OCI-LY3 (cell line): ENCODE results near the gene CLPSL2.

Experiments
- EZH2phosphoT487 ChIP-seq: fragments of 200-600 bp; shearing (Covaris generic); IDR thresholded peaks from 2 replicates; pipeline ENCODE4 v1.6.1; 2018; ENCODE audit warnings: antibody characterized with exemption, mixed run types, low read depth
- TF ChIP-seq, protein P1 (sequence below): fragments of 200-600, 300-600 bp; sonication (generic); IDR thresholded peaks from 2 replicates; pipeline ENCODE4 v1.5.1; 2014; ENCODE audit warnings: antibody characterized with exemption, low read length, low read depth

DNA sequence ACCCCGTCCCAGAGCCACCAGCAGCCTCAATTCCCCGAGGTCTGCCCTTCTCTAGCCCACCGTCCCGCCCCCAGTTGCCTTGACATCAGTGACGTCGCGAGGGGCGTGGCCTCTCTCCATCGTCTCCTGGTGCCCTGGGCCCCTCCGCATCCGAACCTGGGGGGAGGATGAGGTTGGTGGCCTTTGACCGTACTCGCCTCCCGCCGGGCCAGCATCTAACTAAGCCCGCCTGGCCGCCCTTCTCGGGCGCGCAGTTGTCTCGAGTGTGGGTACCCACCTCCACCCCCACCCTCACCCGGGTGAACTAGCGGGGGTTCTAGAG lies 45.0 kb upstream of the CLPSL2 start:
- TF ChIP-seq, protein P1, sequence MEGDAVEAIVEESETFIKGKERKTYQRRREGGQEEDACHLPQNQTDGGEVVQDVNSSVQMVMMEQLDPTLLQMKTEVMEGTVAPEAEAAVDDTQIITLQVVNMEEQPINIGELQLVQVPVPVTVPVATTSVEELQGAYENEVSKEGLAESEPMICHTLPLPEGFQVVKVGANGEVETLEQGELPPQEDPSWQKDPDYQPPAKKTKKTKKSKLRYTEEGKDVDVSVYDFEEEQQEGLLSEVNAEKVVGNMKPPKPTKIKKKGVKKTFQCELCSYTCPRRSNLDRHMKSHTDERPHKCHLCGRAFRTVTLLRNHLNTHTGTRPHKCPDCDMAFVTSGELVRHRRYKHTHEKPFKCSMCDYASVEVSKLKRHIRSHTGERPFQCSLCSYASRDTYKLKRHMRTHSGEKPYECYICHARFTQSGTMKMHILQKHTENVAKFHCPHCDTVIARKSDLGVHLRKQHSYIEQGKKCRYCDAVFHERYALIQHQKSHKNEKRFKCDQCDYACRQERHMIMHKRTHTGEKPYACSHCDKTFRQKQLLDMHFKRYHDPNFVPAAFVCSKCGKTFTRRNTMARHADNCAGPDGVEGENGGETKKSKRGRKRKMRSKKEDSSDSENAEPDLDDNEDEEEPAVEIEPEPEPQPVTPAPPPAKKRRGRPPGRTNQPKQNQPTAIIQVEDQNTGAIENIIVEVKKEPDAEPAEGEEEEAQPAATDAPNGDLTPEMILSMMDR: no peak
- TF ChIP-seq EZH2phosphoT487: no peak
